Stomach (tissue), 4 donors: ENCODE results near the gene DDN.

ENCODE experiments used
- CTCF ChIP-seq, 7 experiments: fragments of 450-650 bp in 4 of 7; fragments of 200-600 bp in 3 of 7; sonication (generic) in 3 of 7; IDR thresholded peaks; one replicate each; pipeline ENCODE4 v1.5.1; 2016 to 2019; ENCODE audit warnings: antibody characterized with exemption in 7 of 7, control low read depth in 2 of 7, mild to moderate bottlenecking in 1 of 7
- POLR2AphosphoS5 ChIP-seq, 3 donors: sonication (generic); formaldehyde crosslinking; IDR thresholded peaks; one replicate each; pipeline ENCODE4 v1.6.1; 2016; ENCODE audit warnings: antibody characterized with exemption in 3 of 3

- no peak for TF ChIP-seq POLR2AphosphoS5 (IDR thresholded peaks at IDR 0.05)
- no peak for TF ChIP-seq CTCF (IDR thresholded peaks at IDR 0.05)
These were observed 1.3 kb downstream of the DDN start for GRCh38 chr12:48997719-48998496.
